ENCODE data around the gene NKIRAS2.
"Not testable (repeated sequence)": the region's sequence is repeated elsewhere in the genome, so short reads cannot be mapped to it uniquely, and the experiment has no call there.

The NKIRAS2 gene

GRCh38 chr17:42002175-42002791, 17.6 kb upstream of the NKIRAS2 start:
- TF ChIP-seq CTCF (IDR thresholded peaks at IDR 0.05; ENCODE audit: control extremely low read depth, extremely low read depth, low read depth, missing control alignments), result no peak
- ChIA-PET POLR2A (no interaction called here), CTCF (interaction anchor here (1.5 to 15.2 kb wide), 3 partner anchors 10 to 30 kb away, joined by 3 to 123 read pairs (median 7); partner anchors contain the start of genes DNAJC7 and NKIRAS2)
- DNase-seq (ENCODE audit: extremely low spot score), result no peak

GRCh38 chr17:42002792-42003301, 17.0 kb upstream of the NKIRAS2 start:
- no peak for TF ChIP-seq CTCF (IDR thresholded peaks at IDR 0.05; ENCODE audit: control extremely low read depth, extremely low read depth, low read depth, missing control alignments)
- DNase-seq (ENCODE audit: extremely low spot score), result no peak
- POLR2A ChIA-PET, result no interaction called here
- CTCF ChIA-PET, result interaction anchor here (1.2 to 15.2 kb wide), 5 partner anchors 9 to 30 kb away, joined by 3 to 123 read pairs (median 6); partner anchors contain the start of genes DNAJC7 and NKIRAS2

- DNase-seq (ENCODE audit: extremely low spot score), result no peak
- POLR2A ChIA-PET, result no interaction called here
- CTCF ChIA-PET, result interaction anchor here (15.2 kb wide), 1 partner anchor 17 kb away, joined by 123 read pairs; the partner anchor contains the start of genes DNAJC7 and NKIRAS2
- no peak for TF ChIP-seq CTCF (IDR thresholded peaks at IDR 0.05; ENCODE audit: control extremely low read depth, extremely low read depth, low read depth, missing control alignments)
These were observed 14.7 kb upstream of the NKIRAS2 start for GRCh38 chr17:42005166-42005565.

GRCh38 chr17:42009170-42009569, 10.7 kb upstream of the NKIRAS2 start:
- ChIA-PET CTCF (interaction anchor here (15.2 kb wide), 1 partner anchor 13 kb away, joined by 123 read pairs; the partner anchor contains the start of genes DNAJC7 and NKIRAS2), POLR2A (no interaction called here)
- no peak for TF ChIP-seq CTCF (IDR thresholded peaks at IDR 0.05; ENCODE audit: control extremely low read depth, extremely low read depth, low read depth, missing control alignments)
- DNase-seq (ENCODE audit: extremely low spot score), result no peak

- POLR2A ChIA-PET; DNase-seq (ENCODE audit: extremely low spot score): not testable (repeated sequence)
- CTCF ChIA-PET, result interaction anchor here (15.2 kb wide), 1 partner anchor 12 kb away, joined by 123 read pairs; the partner anchor contains the start of genes DNAJC7 and NKIRAS2
These were observed 9.6 kb upstream of the NKIRAS2 start for GRCh38 chr17:42010266-42010680.

GRCh38 chr17:42010898-42011516, 8.9 kb upstream of the NKIRAS2 start:
- CTCF ChIA-PET, result interaction anchor here (2.0 to 15.2 kb wide), 2 partner anchors 11 to 20 kb away, joined by 4 to 123 read pairs; partner anchors contain the start of genes DNAJC7 and NKIRAS2
- DNase-seq (ENCODE audit: extremely low spot score), result no peak
- no peak for TF ChIP-seq CTCF (IDR thresholded peaks at IDR 0.05; ENCODE audit: control extremely low read depth, extremely low read depth, low read depth, missing control alignments)
- POLR2A ChIA-PET, result no interaction called here

- DNase-seq (ENCODE audit: extremely low spot score), result not testable (repeated sequence)
- POLR2A ChIA-PET, result interaction anchor here (0.6 kb wide), 1 partner anchor 112 kb away, joined by 3 read pairs; no protein-coding TSS in a partner anchor
- CTCF ChIA-PET, result interaction anchor here (1.3 to 15.2 kb wide), 4 partner anchors 9 to 21 kb away, joined by 3 to 123 read pairs (median 4); partner anchors contain the start of genes DNAJC7 and NKIRAS2
These were observed 7.5 kb upstream of the NKIRAS2 start for GRCh38 chr17:42012363-42012762.

- CTCF ChIA-PET, result interaction anchor here (1.3 to 1.5 kb wide), 3 partner anchors 12 to 17 kb away, joined by 3 to 5 read pairs (median 3); no protein-coding TSS in a partner anchor
- POLR2A ChIA-PET; DNase-seq (ENCODE audit: extremely low spot score): not testable (repeated sequence)
These were observed 6.2 kb upstream of the NKIRAS2 start for GRCh38 chr17:42013740-42014139.
